NCI-H2107 (cell line): Measurements from ENCODE around the gene UFD1.
A peak's percentile ranks its signal among the peaks of the same experiment; 100 is the strongest.

Source experiments
- DNase-seq: peaks from one replicate; lab custom pipeline; 2025; lab: John Stamatoyannopoulos, UW

UFD1 gene

GRCh38 chr22:19516378-19517170 lies 37.6 kb upstream of the UFD1 start:
- no peak for DNase-seq

- DNase-seq: peak; percentile 61
Measured at GRCh38 chr22:19515654-19516377, 36.8 kb upstream of the UFD1 start.

- DNase-seq: peak; percentile 19
Measured at GRCh38 chr22:19514831-19515565, 36.0 kb upstream of the UFD1 start.

GRCh38 chr22:19513823-19514222 lies 34.8 kb upstream of the UFD1 start:
- DNase-seq: no peak

GRCh38 chr22:19510919-19511341 lies 31.9 kb upstream of the UFD1 start:
- no peak for DNase-seq

- DNase-seq: no peak
Measured at GRCh38 chr22:19509923-19510322, 30.9 kb upstream of the UFD1 start.

- no peak for DNase-seq
Measured at GRCh38 chr22:19509191-19509590, 30.2 kb upstream of the UFD1 start.

- no peak for DNase-seq
Measured at GRCh38 chr22:19508024-19508776, 29.2 kb upstream of the UFD1 start.

GRCh38 chr22:19507534-19507861 lies 28.5 kb upstream of the UFD1 start:
- DNase-seq: no peak

GRCh38 chr22:19506212-19506611 lies 27.2 kb upstream of the UFD1 start:
- no peak for DNase-seq

- DNase-seq: no peak
Measured at GRCh38 chr22:19505735-19506126, 26.7 kb upstream of the UFD1 start.

GRCh38 chr22:19504900-19505734 lies 26.1 kb upstream of the UFD1 start:
- DNase-seq: no peak

- no peak for DNase-seq
Measured at GRCh38 chr22:19503869-19504268, 24.9 kb upstream of the UFD1 start.

- no peak for DNase-seq
Measured at GRCh38 chr22:19503367-19503766, 24.4 kb upstream of the UFD1 start.

- no peak for DNase-seq
Measured at GRCh38 chr22:19501897-19502447, 23.0 kb upstream of the UFD1 start.

- DNase-seq: no peak
Measured at GRCh38 chr22:19499880-19500242, 20.9 kb upstream of the UFD1 start.

- DNase-seq: no peak
Measured at GRCh38 chr22:19499236-19499879, 20.4 kb upstream of the UFD1 start.

- DNase-seq: no peak
Measured at GRCh38 chr22:19498866-19499190, 19.8 kb upstream of the UFD1 start.

GRCh38 chr22:19498154-19498865 lies 19.3 kb upstream of the UFD1 start:
- no peak for DNase-seq

GRCh38 chr22:19497245-19497644 lies 18.3 kb upstream of the UFD1 start:
- no peak for DNase-seq
